Hippocampal formation (tissue), 2 donors: Measurements from ENCODE around the gene DISP3.

Experiments used
- DNase-seq, 2 donors: peaks; one replicate each; lab custom pipeline; 2025; lab: John Stamatoyannopoulos, UW

DISP3 gene

DNA sequence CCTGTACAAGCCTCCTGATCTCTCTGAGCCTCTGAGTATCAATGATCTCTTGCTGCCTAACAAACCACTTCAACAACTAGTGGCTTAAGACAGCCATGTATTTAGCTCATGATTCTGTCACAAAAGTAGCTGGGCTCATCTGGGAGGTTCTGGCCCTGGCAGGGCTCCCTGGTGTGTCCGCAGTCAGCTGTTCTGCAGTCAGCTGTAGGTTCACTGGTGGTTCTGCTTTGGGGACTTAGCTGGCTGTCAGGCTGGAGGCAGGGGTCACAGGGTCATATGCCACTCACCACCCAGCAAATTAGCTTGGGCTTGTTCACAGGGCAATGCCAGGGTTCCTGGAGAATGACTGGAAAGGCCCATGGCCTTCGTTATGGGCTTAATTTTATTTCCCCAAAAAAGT, 64.8 kb downstream of the DISP3 start:
- DNase-seq: no peak

DNA sequence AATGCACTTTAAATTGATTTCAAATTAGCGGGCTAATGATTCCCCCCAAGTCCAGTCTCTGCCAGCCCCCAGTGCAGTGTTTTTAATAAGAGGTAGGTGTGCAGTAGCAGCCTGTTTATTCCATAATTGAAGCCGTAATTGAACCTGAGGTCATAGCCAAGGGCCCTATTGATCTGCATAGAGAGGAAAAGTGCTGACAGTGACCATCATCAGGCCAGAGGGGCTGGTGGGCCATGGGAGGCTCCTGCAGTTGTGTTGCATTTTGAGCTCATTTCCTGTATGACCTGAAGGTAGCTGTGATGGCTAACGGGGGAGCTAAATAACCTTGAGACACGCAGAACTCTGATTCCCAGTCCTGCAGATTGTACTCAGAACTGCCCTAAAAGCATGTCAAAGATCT, 67.5 kb downstream of the DISP3 start:
- DNase-seq: no peak

DNA sequence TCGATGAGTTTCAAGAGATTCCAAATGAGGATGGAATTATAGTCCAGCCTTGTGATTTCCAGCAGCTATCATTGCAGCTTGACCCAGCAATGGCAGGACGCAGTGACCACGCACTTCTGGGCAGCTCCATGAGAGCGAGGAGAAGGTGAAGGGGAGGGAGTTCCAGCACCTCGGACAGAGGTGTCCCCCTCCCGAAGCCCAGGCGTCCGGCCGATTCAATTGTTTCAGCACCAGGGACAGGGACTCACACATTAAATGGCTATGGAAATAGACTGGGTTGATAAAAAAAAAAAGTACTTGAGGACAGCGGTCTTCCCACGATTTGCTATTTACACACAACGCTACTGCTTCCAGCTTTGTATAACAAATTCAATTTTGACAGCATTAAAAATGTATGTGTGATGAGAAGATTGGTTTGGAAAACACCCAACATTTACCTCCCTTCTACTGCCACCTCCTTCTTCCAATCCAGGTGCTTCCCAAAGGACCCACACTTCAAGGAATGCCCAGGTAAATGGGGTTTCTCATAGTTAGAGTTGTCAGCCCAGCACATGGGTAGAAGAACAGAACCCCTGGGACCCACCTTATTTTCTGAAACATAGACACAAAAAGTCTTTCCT, 71.8 kb downstream of the DISP3 start:
- peak; percentile 9 to 31 for DNase-seq

DNA sequence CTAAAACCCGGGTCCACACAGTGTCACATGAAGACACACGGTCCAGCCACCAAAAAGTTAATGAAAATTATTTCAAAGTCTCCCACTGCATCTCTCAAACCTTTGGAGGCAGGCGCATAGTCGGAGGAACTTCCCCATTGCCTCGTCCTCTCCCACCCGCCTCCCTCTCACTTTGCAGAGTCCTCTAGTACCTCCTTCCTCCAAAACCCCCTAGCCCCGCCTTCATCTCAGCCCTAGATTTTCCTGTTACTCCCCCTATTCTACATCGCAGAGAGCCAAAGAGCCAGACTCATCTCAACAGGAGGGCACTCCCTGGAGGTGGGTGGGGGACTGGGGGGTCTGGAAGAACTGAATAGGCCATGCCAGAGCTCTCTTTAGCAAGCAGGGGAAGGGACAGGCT, 79.3 kb downstream of the DISP3 start:
- DNase-seq: no peak

DNA sequence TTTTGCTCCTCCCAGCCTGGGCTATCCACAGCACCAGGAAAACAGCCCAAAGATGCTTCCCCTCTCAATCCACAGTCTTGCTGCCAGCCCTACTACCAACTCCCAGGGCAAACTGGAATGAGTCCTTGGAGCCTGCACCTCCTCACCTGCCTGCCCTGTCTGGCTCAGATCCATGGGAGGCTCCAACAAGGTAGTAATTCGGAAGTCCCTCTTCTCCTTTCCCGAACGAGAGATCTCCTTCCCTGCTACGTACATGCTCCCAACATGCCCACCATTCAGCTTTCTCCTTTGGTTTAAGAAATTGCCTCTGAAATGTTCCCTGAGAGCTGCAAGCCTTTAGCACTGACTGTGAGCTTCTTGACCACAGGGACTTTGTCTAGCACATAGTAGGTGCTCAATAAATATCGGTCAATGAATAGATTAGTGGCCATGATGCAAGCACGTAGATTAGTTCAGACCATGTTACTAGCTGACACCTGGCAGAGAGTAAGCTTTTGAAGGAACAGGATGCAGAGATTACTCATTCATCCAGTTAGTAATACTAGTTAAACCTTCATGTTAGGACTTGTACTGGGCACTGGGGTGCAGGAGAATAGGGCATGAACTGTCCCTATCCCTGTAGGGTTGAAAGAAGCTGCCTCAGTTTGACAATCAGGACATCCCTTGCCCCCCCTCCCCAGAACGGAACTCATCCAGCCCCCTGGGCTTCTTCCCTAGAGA, 80.1 kb downstream of the DISP3 start:
- no peak for DNase-seq

- no peak for DNase-seq
Observed at GRCh38 chr1:11559591-11559970, 80.6 kb downstream of the DISP3 start.

GRCh38 chr1:11560061-11560460, 81.1 kb downstream of the DISP3 start:
- no peak for DNase-seq

GRCh38 chr1:11561740-11562139, 82.8 kb downstream of the DISP3 start:
- no peak for DNase-seq

DNA sequence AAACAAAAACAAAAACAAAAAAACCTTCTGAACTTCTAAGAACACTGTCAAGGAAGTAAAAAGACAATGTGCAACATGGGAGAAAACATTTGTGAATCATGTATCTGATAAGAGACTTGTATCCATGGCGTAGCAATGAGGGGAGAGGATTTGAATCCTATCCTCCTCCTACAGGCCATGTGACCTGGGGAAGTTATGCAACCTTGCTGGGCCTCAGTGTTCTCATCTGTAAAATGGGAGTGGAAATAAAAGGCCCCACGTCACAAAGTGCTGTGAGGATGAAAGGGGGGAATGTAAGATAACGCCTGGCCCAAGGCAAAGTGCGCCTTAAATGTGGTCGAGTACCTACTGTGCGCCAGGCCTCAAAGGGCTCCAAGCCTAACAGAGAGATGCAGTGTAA, 83.7 kb downstream of the DISP3 start:
- no peak for DNase-seq

DNA sequence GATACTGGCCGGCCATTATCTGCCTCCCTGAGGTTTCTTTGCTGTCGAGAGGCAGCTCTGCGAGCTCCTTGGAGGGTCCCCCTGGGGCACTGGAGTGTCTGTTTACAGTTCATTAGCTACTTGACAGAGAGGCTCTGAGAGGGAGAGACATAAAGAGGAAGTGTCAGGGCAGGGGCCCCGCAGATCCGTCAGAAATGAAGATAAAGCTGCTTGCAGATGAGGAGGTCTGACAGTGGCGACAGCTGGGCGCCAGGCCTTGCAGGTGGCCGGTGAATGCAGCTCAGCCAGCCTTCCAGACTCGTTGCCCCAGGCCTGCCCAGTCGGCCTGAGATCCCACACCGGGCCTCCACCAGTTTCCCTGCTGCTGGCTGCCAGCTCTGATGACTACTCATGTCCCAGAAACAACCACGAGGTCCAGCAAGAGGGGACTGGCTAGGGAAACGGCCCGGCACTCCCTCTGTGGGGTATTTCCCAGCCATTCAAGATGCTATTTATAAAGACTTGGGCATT, 84.7 kb downstream of the DISP3 start:
- no peak for DNase-seq

- DNase-seq: no peak
Observed at GRCh38 chr1:11564237-11564636, 85.3 kb downstream of the DISP3 start.

DNA sequence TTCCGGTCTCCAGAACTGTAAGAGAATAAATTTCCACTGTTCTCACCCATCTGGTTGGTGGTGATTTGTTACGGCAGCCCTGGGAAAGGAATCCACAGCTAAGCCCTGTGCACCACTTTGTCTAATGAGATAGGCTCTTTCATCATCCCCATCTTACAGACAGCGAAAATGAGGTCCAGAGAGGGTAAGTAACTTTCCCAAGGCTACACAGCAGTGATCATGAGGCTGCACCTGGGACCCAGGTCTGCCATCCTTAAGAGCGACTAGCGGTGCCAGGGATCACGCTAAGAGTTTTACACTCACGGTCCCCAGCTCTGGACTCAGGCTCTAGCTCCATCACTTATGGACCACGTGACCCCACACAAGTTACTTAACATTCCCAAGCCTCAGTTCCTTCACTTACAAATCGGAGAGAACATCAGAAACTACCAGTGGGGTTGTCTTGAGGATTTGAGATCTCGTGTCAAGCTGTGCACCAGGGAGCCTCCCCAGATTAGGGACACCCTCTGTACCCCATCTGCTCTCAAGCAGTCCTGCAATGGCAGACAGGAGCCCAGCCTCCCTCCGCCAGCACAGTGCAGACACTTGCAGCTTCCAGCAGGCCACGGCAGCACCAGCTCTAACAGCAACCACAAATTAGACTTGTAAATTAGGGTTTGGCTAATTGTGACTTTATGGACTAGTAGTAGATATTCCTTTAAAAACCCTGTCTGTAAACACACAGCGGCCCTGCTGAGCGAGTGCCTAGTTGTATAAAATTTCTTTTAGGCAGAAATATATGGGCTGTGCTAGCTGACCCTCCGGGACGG, 87.3 kb downstream of the DISP3 start:
- no peak for DNase-seq

GRCh38 chr1:11567244-11568065, 88.5 kb downstream of the DISP3 start:
- DNase-seq: no peak

DNA sequence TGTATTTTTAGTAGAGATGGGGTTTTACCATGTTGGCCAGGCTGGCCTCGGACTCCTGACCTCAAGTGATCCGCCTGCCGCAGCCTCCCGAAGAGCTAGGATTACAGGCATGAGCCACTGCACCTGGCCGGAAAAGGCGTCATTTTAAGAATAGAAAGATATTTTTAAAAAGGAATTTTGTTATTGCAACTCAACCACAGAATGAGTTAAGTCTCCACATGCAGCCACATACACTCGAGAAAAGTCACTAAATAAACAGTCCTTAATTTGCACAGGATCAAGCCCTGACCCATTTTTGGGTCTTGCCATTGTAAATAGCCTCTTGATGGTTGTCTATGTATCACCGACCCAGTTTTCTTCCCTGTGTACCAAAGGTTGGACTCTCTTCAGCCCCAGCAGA, 89.7 kb downstream of the DISP3 start:
- DNase-seq: no peak

- no peak for DNase-seq
Observed at GRCh38 chr1:11569551-11569950, 90.6 kb downstream of the DISP3 start.

DNA sequence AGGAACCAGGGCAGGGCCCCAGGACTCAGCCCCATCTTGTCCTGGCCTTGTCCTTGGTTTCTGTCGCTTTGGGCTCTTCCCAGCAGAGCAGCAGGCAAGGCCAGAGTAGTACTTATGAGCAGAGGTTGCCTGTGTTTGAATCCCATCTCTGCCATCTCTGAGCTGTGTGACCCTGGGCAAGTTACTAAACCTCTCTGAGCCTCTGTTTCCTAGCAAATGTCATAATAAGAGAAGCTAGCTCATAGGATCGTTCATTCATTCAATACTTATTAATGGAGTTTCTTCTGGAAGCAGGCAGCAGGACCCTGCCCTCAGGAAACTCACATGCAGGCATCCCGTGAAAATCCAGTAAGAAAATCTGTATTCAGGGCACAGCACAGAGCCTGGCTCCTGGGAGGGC, 91.0 kb downstream of the DISP3 start:
- DNase-seq: no peak

- no peak for DNase-seq
Observed at GRCh38 chr1:11570821-11571380, 91.9 kb downstream of the DISP3 start.

GRCh38 chr1:11571906-11572616, 93.1 kb downstream of the DISP3 start:
- no peak for DNase-seq

DNA sequence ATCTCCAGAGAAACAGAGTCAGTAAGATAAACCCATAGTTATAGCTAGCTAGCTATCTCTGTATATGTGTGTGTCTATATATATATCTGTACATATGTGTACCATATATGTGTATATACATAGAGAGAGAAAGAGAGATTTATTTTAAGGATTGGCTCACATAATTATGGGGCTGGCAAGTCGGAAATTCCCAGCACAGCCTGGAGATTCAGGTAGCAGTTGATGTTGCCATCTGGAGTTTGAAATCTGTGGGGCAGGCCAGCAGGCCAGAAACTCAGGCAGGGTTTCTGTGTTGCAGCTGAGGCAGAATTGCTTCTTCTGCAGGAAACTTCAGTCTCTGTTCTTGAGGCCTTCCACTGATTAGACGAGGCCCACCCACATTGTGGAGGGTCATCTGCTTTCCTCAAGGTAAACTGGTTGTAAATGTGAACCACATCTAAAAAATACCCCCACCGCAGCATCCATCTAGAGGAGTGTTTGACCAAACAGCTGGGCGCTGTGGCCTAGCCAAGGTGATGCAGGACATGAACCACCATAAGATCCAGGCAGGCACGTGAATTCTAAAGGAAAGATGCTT, 94.2 kb downstream of the DISP3 start:
- no peak for DNase-seq

DNA sequence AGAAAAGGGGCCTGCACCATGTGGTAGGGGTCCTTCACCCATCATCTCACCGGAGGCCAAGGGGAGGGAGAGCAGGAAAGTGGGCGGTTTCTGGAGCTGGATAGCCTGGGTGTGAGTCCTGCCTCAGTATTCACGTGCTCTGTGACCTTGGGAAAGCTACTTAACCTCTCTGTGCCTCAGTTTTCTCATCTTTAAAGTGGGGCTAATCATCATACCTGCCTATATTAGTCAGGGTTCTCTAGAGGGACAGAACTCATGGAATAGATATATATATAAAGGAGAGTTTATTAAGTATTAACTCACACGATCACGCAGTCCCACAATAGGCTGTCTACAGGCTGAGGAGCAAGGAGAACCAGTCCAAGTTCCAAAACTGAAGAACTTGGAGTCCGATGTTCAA, 96.6 kb downstream of the DISP3 start:
- DNase-seq: no peak
